Lower leg skin (tissue), 4 donors: ENCODE results near the gene SARNP. TPM values are rescaled to one million over a fixed set of nuclear protein-coding genes. Genes with fewer than 3 reads are reported as not detected.

Experiments used
- DNase-seq, 2 donors: peaks; one replicate each; pipeline ENCODE4 v3.0.0-alpha.2; 2019; ENCODE audit warnings: low spot score in 2 of 2
- H3K4me3 ChIP-seq: fragments of 200-600 bp; sonication (generic); 2 replicates; pipeline ENCODE4 v1.5.1; 2017; ENCODE audit warnings: mild to moderate bottlenecking, low read depth; ENCODE audit not compliant: poor library complexity, severe bottlenecking
- POLR2A ChIP-seq, 2 donors: fragments of 450-650 bp; IDR thresholded peaks; one replicate each; pipeline ENCODE4 v1.6.1; 2016 to 2017; ENCODE audit warnings: antibody characterized with exemption in 2 of 2, mild to moderate bottlenecking in 1 of 2, moderate library complexity in 1 of 2
- WGBS, 2 donors: methylation state at CpG; one replicate each; pipeline ENCODE4 v1.1.5; 2018; 5-methylcytosine and 5-hydroxymethylcytosine counted together
- intact Hi-C: fragments of 100-400 bp; cut with DNase I; formaldehyde crosslinking; loops from one replicate; pipeline ENCODE4 v1.15.0; 2023; ENCODE audit warnings: low total_unique reads
- total RNA-seq, 4 donors: library from RNA; depleted of rRNA; stranded (reverse); fragments of >200 nt; gene quantifications; one replicate each; pipeline ENCODE4 v1.1.0, GENCODE V29; 2016
- TF ChIP-seq, protein P1 (sequence below), 3 donors: fragments of 450-650 bp; IDR thresholded peaks; one replicate each; pipeline ENCODE4 v1.5.1; 2016; ENCODE audit warnings: antibody characterized with exemption in 3 of 3, mild to moderate bottlenecking in 3 of 3, moderate library complexity in 2 of 3

Gene SARNP
- total RNA-seq, 4 donors from 2014 or later, result 36.8 to 62.1 (median 59.6) TPM

DNA sequence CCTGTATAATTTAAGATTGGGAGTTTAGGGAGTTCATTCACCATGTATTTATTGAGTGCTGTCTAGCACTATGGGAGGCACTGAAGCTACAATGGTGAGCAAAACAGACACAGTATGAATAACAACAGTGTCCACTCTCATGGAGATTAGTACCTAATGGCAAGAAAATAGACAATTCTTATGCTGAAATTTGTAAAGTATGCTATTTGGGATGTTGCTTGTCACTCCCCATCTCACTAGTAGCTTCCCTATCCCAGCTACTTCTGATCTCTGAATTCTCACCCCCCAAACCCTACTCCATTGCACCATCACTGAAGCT is 70.7 kb downstream of the SARNP start:
- no peak for TF ChIP-seq POLR2A (IDR thresholded peaks at IDR 0.05)
- TF ChIP-seq, protein P1, sequence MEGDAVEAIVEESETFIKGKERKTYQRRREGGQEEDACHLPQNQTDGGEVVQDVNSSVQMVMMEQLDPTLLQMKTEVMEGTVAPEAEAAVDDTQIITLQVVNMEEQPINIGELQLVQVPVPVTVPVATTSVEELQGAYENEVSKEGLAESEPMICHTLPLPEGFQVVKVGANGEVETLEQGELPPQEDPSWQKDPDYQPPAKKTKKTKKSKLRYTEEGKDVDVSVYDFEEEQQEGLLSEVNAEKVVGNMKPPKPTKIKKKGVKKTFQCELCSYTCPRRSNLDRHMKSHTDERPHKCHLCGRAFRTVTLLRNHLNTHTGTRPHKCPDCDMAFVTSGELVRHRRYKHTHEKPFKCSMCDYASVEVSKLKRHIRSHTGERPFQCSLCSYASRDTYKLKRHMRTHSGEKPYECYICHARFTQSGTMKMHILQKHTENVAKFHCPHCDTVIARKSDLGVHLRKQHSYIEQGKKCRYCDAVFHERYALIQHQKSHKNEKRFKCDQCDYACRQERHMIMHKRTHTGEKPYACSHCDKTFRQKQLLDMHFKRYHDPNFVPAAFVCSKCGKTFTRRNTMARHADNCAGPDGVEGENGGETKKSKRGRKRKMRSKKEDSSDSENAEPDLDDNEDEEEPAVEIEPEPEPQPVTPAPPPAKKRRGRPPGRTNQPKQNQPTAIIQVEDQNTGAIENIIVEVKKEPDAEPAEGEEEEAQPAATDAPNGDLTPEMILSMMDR (IDR thresholded peaks at IDR 0.05), result no peak
- no peak overlapping the region for H3K4me3 ChIP-seq
- intact Hi-C loops, result no loop called here
- no peak for DNase-seq

DNA sequence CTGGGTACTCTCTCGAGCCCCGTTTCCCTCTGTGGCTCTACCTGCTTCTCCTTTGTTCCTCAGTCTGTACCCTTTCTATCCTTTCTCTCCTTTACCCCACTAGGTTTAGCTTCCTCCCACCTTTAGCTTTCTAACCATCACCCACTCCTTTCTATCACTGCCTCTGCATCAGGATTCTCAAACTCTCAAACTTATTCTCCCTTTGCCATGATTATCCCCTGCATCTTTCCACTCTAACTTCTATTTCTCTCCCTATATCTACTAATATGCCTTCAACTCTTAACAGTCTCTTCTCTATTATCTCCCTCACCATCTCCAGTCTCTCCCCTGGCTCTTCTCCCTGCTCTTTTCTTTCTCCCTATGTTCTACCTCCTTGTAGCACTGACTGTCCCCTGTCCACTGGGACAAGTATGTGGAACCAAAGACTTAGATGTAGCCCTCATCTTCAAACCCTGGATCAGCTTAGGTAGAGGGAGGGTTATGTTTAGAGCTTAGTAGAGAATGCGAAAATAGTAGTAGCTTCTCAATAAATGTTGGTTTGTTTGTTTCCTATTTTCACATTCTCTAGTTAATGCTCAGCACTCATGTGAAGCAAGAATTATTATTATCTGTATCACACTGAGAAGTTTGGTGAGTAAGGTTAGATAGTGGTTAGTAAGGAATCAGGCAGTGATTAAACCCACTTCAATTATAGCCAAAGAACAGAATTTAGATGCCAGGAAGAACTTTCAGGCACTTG is 71.2 kb downstream of the SARNP start:
- H3K4me3 ChIP-seq, result no peak overlapping the region
- no peak for TF ChIP-seq POLR2A (IDR thresholded peaks at IDR 0.05)
- TF ChIP-seq, protein P1 (IDR thresholded peaks at IDR 0.05), result no peak
- intact Hi-C loops, result no loop called here
- no peak for DNase-seq
- 49 to 51% methylated on average over 3 of the region's 3 CpGs for WGBS, 2 donors

DNA sequence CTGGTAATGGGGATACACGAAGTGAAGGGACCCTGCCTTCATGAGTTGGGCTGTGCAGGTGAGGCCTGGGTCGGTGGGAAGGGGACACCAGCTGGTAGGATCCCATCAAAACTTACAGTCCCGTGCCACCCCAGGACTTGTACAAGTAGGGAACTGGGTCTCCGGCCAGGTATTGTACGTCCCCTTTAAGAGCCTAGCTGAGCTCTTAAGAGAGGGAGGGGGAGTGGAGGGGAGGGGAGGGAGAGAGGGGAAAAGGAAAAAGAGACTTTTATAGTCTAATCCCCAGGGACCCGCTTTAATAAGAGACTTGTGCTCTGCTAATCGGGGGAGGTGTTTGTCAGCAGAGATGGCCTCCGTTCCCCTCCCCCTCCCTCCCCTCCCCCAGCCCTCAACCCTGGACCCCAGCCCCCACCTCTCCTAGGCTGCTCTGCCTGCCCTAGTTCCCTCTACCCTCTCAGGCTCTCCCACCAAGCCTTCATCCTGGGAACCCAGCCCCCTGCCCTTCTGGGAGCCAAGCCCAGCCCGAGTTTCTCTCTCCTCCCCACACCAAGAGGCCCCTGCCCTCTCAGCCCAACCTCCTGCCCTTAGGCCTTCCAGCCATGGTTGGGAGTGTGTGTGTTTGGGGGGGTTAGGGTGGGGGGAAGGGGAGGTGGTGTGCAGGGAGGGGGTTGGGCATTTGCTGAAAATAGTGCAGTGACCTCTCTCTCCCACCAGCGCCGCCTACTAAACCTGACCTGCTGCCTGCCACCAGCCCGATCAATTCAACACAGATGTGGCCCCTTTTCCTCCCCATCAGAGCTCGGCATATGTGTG is 72.0 kb downstream of the SARNP start:
- H3K4me3 ChIP-seq, result no peak overlapping the region
- 19 to 29% methylated on average over 13 of the region's 13 CpGs for WGBS, 2 donors
- no peak for TF ChIP-seq POLR2A (IDR thresholded peaks at IDR 0.05)
- TF ChIP-seq, protein P1 (IDR thresholded peaks at IDR 0.05), result no peak
- DNase-seq, result no peak
- intact Hi-C loops, result no loop called here

DNA sequence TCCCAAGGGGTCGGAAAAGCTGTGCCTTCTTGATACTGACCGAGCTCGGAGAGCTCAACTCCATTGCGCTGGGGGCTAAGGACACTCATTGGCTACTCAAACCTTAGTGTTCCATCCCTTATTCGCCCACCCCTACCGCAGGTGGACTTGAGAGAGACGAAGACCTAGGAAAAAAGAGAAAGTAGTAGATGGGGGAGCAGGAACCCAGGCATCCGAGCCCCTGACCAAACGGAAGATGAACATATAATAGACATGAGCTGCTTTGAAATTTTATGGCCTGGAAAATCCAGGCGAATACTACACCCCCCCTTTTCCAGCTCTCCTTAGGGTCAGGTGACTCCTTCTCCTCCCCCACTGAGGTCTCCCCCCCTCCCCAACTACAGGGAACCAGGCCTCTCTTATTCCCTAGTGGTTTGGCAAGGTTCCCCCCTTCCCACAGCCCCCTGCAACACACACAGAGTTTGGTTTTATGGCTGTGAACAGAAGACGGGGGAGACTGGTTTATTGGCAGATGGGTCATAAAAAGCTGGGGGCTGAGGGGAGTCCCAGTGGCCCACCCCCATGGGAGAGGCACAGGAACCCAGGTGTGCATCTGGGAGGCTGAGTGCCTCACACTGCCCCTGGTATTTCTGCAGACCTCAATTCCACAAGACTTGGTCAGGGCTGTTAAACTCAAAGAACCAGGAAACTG is 73.0 kb downstream of the SARNP start:
- TF ChIP-seq POLR2A (IDR thresholded peaks at IDR 0.05), result no peak
- TF ChIP-seq, protein P1 (IDR thresholded peaks at IDR 0.05), result no peak
- 28 to 31% methylated on average over 11 of the region's 11 CpGs for WGBS, 2 donors
- H3K4me3 ChIP-seq, result no peak overlapping the region
- intact Hi-C loops, result no loop called here
- DNase-seq, result no peak

DNA sequence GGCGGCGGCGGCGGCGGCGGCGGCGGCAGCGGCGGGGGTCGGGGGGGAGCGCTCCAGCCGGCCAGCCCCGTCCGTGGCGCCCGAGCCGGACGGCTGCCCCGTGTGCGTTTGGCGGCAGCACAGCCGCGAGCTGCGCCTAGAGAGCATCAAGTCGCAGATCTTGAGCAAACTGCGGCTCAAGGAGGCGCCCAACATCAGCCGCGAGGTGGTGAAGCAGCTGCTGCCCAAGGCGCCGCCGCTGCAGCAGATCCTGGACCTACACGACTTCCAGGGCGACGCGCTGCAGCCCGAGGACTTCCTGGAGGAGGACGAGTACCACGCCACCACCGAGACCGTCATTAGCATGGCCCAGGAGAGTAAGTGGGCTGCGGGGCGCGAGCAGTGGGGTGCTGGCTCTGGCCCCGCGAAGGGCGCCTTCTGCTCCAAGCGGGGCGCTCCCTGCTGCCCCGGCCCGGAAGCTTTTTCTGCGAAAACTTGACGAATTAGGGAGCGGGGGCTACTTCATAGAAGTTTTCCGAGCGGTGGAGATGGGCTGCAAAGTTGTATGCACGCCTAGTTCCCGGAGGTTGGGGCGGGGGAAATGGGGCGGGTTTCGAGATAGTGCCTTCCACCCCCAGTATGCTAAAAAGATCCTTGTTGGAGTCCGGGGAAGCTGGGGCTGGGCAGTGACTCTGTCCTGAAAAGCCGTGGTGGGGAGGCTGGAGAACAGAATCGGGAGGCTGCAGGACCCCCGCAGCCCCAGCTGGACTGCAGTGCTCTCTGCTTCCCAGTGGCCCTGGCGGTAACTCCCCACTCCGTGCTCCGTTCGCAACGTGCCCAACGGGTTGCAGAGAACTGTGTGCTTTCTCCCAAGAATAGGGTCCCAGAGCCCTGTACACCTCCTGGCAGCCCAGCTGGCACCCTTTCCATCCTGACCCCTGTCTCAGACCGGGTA is 73.9 kb downstream of the SARNP start:
- 3% methylated on average over 31 to 37 of the region's 73 CpGs for WGBS, 2 donors
- peak in 1 of 2 donors; percentile 88 for DNase-seq
- intact Hi-C loops, result no loop called here
- H3K4me3 ChIP-seq, result peak overlapping the region; percentile 44
- TF ChIP-seq, protein P1 (IDR thresholded peaks at IDR 0.05), result no peak
- no peak for TF ChIP-seq POLR2A (IDR thresholded peaks at IDR 0.05)
